GM21528 (cell line): ENCODE measurements around the gene ITGB5.

Experiments used
- ATAC-seq: cut with Tn5 transposase; IDR thresholded peaks from one replicate; pipeline ENCODE4 v1.9.1; 2021; ENCODE audit warnings: mild to moderate bottlenecking, moderate library complexity; ENCODE audit not compliant: unreplicated experiment, low FRiP score

The ITGB5 gene

DNA sequence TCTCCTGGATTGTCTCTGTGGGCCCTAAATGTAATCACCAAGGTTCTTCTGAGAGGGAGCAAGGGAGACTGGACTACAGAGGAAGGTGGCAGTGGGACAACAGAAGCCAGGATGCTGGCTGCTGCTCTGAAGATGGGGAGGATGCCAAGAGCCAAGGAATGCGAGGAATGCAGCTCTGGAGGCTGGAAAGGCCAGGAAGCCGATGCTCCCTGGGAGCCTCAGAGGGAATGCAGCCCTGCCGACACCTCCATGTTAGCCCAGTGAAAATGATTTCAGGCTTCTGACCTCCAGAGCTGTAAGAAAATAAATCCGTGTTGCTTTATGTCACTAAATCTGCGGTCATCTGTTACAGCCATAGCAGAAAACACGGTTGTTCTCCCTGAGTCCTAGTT lies 112.8 kb downstream of the ITGB5 start:
- no peak for ATAC-seq

DNA sequence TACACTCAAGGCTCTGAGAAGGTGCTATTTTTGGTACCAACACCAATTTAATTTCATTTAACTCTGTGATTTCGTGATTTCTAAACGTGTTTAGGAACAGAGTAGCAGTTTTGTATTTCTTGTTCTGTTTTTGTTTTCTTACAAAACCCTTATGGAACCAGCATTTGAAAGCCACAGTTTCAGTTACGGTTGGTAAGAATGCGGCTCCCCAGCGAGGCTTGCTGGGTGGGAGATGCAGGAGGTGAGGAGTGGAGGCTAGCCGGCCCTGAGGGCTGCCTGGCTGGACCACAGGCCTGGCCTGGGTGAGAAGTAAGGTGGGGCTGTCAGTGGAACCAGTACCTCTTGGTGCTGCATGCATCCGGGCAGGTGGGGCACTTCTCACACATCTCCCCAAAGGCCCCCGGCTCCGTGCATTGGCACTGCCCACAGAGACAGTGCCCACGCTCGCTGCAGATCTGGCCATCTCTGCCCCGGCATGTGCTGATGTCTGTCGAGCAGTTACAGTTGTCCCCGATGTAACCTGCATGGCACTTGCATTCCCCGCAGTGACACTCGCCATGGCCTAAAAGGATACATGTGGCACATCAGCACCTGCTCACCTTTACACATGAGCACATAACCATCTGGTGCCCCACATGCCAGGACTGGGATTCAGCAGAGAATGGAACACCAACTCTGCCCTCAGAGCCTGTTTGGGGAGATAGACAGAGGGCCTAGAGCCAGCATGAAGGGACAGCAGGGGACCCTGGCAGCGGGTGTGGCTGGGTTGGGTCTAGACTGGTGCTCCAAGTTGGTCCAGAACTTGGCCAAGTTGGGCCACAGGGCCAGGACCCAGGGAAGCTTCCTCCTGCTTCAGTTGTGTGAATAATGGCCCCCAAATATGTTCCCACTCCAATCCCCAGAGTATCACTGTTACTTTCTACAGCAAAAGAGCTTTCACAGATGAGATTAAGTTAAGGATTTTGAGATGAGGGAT lies 113.5 kb downstream of the ITGB5 start:
- no peak for ATAC-seq

DNA sequence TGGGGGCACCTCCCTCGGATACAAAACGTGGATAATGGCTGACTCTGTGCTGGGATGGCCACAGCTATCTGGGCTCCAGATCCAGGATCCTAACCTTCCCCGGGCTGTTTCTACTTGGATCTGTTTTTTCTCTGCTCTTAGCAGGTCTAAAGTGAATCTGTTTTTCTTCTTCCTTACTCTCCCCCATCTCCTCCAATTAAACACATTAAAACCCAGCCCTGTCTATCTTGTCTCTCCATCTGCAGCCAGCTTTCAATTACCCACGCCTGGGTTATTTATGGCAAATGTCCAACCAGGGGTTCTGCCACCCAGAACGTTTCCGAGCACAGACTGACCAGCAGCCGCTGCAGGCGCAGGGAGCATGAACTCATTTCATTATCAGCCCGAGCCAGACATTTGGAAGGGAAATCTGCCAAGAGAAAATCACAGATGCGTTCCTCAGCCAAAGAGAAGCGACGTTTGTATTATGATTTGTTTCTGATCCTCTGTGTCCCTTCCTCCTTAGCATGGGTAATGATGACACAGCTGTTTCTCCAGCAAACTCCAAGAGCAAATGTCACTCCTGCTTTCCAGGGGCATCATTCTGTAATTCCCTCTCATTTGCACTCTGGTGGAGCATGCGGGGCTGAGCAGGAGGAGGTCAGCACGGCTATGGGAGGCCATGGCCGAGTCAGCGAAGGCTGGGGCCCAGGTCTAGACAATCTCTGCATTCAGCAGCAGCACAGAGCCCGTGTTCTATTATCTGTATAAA lies 114.9 kb downstream of the ITGB5 start:
- no peak for ATAC-seq

DNA sequence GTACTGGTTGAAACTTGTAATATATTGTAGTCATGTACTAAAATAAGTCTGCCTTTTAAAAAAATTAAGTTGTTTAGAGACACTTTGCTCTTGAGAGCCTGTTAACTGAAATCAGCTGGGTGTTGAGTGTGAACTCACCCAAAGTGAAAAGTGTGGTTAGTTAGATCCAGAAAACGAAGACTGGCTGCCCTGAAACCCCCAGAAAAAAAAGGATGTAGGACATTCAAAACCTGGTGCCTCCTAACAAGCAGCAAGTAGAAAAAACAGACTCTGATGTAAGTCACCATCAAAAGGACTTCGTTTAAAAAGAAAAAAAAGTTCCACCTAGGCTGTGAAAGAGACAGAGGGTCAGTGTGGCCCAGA lies 116.1 kb downstream of the ITGB5 start:
- ATAC-seq: no peak

DNA sequence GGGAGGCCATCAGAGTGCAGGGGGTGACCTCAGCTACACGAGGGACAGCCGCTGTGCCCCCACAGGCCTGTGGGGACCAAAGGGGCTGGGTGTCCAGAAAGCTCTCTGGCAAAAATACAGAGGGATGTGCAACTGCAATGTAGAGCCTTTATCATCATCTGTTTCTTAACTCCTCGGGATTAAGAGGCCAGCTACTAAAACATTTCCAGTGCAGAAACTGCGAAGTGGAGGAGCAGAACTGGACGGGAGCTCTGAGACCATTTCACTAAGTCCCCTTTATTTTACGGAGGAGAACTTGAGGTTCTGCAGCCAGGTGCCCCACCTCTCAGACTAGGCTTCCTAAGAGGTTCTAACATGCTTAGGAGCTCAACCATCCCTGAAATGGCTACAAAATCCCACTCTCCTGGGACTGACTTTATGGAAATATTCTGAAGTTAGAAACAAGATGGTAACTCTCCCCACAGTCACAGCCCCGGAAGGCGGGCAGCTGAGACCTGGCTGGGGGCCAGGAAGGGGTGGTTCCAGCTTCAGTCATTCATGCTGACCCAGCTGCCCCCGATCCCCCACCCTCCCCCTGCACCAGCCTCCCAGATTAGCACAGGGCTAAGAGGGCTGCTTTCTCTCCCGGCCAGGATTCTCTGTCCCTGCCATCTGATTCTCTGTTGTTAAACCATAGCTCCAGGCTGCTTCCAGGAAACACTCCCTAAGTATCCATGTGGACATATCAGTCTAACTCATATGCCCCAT lies 116.7 kb downstream of the ITGB5 start:
- ATAC-seq: no peak

DNA sequence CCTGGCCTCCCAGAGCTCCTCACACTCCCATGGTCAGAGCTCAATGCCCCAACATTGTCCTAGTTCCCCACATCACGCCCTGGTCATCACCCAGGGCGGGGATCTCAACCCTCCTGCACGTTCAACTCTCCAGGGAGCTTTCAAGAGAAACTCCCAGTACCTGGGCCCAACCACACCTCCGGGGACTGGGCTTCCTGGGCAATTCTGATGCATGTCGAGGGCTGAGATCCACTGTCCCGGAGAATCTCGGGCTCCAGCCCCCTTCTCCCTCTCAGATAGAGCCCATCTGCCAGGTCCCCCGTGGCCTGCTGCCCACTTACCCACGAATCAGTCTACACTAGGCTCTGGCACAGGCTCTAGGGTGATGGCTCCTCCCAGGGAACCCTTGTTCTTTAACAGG lies 117.7 kb downstream of the ITGB5 start:
- no peak for ATAC-seq

DNA sequence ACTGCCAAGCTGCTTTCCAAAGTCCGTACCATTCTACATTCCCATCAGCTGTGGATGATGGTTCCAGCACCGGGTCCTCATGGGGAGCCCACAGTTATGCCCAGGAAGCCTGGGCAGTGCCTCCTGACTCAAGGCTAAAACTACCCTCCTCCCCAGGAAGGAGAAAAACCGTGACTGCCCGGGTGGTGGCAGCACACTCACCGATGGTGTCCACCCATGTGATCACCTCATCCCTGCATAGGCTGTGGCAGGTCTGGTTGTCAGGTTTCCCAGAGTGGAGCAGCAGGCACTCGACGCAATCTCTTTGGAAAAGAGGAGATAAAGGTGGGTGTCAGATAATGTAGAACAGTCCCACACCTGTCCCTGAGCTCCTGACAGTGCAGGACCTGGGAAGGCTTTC lies 118.4 kb downstream of the ITGB5 start:
- no peak for ATAC-seq

DNA sequence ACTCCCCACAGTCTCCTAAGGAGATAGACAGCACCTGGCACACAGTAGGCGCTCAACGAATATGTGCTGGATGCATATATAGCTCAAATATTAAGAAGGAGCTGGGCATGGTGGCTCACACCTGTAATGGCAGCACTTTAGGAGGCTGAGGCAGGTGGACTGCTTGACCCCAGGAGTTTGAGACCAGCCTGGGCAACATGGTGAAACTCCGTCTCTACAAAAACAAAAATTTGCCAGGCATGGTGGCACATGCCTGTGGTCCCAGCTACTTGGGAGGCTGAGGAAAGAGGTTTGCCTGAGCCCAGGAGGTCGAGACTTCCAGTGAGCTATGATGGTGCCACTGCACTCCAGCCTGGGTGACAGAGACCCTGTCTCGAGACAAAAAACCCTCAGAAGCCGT lies 119.5 kb downstream of the ITGB5 start:
- ATAC-seq: no peak

DNA sequence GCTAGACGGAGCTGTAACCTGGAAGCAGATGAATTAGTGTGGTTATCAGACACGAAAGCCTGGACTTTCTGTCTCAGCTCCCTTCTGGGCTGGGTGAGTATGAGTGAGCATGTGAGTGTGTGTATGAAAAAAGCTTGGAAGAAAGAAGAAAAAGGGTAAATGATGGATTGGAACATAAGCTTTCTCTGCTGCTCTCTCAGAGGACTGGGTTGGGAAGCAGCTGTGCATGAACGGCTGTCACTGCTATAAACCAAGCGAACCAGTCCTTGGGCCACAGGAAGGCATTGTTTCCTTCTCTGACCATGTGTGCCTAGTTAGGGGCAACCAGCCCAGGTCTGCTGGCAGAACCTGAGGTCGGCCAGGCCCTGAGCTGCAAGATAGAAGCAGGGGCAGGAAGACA lies 119.9 kb downstream of the ITGB5 start:
- no peak for ATAC-seq

DNA sequence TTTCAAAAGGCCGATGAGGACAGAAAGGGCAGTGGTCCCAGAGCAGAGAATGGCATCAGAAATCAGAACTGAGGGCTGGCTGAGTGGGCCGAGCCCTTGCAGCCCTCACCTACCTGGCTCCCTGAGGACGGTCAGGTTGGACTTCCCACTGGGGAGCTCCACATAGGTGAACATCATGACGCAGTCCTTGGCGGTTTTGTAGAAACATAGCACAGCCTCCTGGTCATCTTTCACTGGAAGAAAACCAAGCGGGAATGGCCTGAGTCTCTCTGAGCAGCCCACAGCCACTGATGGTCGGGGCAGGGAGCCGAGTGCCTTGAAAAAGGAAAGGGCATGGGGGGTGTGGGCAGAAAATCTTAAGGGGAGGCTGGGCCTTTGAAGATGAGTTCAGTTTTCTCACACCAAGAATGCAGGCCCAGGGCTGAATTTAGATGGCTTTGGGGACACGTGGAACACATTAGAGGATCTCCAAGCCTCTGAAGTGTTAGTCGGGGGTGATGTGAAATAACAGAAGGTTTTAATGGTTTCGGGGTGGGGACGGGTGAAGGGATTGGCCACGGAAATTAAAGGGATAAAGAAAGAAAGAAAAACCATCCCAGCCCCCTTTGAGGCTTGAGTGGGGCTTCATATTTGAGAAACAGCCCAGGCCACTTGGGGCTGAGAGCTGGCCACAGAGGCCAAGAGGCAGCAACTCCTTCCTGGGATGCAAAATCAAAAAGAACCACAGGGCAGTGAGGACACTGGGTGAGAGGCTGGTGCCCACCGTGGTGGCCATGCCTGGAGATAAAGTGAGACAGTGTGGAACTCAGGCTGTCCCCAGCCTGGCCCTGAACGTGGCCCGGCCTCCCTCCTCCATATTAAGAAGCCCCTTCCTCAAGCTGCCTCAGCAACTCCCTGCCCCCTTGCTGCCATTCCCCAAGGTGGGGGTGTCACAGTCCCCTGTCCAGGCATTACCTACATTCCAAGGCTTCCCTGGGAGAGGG lies 120.8 kb downstream of the ITGB5 start:
- ATAC-seq: no peak

DNA sequence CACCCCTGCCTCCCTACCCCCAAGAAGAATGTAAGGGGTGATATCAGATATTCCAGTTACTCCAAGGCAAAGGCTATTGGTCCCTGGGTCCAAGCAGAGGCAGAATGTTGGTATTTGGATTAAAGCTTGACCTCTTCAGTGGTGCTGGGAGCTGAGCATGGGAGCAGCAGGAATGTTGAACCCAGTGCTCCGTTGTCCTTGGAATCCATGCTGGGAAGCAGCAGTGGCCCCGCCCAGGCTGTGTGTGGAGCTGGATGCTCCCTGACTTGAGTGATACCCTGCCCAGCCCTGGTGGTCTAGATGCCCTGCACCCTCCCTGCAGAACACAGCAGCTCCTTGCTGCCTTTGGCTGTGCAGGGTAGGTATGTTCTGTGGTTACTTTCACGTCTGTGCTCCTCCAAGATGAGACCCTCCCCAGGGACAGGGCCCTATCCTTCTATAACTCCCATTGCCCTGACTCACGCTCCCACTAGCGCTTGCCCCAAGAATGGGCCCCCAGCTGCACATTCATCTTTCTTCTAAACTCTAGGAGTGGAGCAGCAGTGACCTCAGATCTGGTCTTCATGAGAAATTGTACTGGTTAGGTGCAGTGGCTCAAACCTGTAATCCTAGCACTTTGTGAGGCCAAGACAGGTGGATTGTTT lies 121.8 kb downstream of the ITGB5 start:
- no peak for ATAC-seq

DNA sequence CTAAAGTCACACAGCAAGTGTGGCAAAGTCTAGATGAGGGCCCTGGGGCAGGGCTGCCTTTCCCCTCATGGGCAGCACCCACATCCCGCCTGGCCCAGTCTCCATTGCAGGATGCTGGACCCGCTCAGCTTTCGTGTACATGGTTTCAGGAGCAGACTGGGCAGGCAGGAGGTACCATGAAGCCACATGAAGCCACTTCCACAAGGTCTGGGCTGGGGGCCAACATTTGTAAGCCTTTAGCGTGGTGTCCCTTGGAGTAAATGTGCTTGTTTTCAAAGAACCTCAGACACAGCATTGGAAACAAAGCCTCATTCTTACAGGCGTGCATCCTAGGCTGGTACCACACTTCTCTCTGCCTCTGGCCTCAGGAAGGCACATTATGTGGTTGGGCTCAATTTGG lies 122.4 kb downstream of the ITGB5 start:
- no peak for ATAC-seq

DNA sequence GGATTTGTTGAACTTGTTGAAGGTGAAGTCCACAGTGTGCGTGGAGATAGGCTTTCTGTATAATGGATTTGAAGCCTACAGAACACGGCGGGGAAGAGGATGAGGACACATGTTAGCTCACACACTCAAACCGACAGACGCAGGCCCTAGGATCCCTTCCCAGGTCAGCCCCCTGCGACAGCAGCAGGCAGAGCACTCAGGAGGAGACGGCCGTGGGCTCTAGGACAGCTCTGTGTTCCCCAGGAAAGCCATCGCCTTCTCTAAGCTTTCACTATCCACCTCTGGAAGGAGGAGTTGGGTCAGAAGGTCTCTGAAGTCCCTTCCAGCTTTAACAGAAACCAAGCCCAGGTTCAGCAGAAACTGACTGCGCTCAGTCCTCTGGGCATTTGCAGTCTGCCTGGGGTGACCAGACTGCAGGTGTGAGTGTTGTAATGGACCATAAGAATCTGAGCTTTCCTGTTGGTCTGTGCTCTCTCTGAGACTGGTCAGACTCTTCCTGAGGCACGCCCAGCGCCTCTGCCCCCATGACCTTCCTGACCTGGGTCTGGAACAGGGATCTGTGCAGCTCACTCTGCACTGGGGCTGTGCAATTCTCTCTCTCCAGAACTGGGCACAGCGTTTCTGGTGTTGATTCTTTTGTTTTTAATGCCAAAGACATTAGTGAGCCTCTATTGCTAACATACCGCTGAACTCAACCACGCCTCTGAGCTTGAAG lies 123.4 kb downstream of the ITGB5 start:
- ATAC-seq: no peak

DNA sequence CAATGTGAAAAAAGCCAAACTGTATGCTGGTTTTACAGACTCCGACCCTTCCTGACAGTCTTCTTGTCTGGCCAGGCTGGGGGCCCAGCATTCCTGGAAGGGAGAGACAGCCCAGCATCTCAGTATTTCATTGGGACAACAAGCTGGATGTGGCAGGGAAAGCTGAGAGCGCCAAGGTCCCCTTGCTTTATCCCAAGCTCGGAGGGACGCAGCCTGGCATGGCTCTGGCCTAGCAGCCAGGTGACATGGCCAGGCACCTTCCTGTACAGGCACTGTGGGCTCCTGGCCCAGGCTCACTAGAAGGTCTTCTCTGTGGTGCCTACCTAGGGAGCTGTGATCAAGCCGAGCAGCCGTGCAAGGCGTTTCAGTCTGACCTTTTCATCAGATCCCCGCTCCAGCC lies 124.0 kb downstream of the ITGB5 start:
- ATAC-seq: no peak

DNA sequence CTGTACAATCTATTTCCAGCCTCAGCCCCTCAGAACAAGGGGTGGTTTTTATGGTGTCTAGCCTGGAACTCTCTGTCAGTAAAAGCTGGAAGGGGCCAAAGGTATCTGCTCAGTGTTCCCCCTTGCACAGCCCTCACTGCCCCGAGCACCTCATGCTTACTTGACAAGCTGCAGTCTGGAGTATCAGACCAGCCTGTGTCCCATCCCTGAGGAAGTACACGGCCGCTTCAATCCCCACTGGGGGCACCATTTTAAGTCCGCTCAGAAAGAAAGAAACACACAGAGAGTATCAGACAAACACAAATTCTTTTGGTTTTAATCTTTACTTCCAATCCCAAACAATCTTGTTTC lies 124.5 kb downstream of the ITGB5 start:
- ATAC-seq: no peak

DNA sequence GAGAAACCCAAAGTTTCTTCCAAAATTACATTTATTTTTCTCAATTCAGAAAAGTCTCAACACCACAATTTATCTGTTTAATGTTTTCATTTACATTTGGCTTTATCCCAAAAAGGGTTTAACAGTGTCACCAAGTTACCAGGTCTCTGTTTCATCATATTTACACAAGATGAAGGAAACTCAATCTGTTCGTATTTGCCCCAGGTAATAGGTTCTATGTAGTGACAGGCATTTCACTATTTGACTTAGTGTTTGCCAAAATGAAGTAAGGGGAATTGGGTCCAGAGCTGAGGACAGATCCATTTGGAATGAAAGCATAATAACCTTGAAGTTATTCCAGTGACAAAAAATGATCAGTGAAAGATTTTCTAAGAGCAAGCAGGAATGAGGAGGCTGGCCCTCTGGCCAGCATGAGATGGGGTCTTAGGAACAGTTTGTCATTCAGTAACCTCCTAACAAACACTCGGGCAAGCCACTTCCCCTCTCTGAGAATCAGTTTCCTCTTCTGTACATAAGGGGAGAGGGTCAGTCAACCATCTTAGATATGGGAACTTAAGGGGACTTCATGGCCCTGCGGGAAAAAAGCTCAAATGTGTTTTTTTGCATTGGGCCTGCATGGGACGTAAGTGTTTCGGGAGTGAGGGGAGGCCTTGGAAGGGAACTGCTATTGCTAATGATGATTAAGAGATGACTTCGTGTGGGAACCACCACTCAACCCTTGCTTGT lies 125.1 kb downstream of the ITGB5 start:
- ATAC-seq: no peak

DNA sequence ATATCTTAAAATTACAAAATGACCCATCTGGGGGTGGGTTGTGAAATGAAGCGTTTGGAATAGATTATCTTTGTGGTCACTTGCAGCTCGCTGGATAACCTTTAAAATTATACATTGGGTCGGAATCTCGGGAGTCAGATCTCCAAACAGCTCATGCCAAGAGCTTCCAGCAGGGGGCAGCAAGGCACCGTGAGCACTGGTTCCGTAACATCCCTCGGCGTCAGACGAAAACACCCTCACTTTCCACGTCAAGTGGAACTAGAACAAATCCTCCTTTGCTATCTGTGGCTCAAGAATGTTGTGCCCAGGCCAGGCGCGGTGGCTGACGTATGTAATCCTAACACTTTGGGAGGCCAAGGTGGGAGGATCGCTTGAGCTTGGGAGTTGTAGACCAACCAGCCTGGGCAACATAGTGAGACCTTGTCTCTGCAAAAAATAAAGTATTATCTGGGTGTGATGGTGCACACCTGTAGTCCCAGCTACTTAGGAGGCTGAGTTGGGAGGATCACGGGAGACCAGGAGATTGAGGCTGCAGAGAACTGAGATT lies 125.8 kb downstream of the ITGB5 start:
- no peak for ATAC-seq

DNA sequence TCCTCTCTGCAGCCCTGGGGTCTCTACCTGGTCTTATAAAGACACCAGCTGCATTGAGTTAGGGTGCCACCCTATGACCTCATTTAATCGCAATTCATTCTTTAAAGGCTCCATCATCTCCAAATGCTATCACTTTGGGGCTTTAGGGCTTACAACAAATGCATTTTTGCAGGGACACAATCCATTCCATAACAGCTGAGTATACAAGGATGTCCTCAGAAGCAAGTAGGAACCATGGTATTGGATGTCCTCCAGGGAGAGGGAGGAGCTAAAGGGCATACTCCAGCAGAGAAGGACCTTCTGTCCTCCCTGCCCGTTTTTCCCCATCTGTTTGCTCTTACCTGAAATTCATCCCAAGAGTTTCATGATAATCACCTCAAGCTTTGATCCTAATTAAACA lies 126.6 kb downstream of the ITGB5 start:
- no peak for ATAC-seq
